Stimulated activated CD8-positive, alpha-beta memory T cell treated with anti-CD3 and anti-CD28 coated beads, Interleukin-7, amount 100 ng/mL, for 24 hours (primary cell): ENCODE measurements around the gene GRK5.

ENCODE experiments used
- DNase-seq: peaks from one replicate; pipeline ENCODE4 v3.0.0-alpha.2; 2020; ENCODE audit warnings: low read depth

The GRK5 gene

DNA sequence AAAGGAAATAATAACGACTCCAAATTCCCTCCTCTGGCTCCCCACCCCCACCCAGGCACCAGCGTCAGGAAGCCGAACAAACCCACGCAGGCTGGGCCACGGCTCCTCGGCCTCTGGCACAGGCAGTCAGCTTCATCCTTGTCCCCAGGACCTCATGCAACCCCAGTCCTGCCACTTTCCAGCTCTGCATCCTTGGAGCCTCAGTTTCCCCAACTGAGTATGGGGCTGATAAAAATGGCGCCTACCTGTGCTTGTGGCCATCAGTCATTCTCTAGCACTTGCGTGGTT, 198.1 kb downstream of the GRK5 start:
- no peak for DNase-seq

DNA sequence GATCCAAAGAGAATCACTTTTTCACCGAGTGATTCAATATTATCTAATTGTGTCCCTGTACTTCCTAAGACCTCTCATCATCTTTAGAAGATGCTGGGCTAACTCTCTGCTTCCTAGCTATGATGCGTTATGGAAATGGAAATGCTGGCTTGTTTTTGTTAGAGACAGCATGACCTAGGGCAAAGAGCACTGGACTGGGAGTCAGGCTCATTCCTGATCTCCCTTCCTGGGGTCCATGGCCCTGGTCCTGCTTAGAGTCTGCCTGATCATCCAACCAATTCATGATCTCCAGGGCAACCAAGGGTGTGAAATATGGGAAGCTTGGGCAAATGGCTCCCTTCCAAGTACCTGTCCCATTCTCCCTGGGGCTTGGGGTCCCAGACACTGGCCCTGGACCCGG, 198.8 kb downstream of the GRK5 start:
- DNase-seq = no peak

DNA sequence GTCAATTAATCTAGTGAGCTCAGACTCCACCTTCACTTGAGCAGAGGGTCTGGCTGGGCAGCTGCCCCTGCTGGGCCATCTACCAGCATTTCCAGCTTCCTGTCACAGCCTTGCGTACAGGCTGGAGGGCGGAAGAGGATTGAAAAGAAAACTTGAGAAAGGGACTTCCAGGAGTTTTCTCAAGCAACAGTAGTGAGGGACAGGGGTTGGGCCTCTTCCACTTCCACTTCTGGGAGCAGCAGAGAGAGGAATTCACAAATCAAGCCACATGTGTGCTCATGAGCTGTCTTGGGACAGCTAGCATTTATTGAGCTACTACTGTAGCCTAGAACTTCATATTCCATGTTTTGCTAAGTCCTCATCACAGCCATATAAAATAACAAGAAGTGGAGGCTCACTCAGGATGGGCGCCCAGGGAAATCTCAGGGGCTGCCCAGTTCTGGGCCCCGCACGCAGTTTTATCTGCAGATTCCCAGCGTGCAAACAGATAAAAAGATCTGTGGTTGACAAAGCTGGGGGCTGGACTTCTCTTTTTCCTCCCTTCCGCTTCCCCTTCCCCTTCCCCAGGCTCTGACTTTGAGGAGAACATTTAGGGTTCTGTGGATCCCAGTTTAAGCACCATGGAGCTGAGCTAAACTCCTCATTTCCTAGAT, 199.4 kb downstream of the GRK5 start:
- no peak for DNase-seq

DNA sequence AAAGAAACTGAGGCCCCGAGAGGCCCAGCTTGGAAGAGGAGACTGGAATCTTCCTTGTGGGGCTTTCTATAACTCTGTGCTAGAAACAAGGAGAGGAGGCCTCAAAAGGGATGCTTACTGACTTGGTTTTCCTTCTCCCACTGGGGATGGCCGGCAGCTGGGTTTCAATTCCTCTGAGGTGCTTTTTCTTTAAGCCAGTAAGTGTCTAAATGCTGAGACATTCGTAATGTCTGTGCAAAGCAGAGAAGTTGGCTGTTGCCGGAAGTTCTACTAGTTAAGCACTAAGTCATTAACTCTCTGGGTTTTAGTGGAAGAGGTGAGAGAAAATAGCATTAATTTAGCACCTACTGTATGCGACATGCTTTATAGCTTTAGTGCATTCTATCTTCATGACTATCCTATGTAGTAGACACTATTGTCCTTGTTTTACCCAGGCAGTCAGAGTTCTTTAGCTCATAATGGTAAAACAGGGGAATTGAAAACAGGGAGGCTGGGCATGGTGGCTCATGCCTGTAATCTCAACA, 199.9 kb downstream of the GRK5 start:
- DNase-seq = no peak

DNA sequence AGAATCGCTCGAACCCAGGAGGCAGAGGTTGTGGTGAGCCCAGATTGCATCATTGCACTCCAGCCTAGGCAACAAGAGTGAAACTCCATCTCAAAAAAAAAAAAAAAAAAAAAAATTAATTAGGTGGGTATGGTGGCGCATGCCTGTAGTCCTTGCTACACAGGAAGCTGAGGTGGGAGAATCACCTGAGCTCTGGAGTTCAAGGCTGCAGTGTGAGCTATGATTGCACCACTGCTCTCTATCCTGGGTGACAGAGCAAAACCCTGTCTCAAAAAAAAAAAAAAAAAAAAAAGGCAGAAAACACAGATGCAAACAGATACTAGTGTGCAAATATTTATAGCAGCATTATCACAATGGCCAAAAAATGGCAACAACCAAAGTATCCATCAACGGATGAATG, 200.7 kb downstream of the GRK5 start:
- DNase-seq = no peak

DNA sequence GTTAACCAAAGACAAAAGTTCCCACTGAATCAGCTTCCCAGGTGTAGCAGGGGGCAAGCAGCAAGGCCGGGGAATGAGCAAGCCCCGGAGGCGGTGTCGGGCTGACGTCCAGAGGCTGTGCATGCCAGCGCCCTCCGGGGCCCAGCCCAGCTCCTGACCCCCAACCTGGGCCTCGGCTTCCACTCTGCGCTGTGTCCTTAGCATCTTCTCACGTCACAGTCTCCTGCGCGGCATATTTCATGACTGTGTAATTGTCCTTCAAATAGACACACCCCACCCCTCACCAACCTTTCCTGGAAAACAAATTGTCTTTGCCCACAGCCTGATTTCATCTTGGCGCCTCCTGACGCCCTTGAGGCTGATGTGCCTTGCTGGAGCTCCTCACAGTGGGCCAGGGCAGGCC, 201.6 kb downstream of the GRK5 start:
- DNase-seq = no peak

DNA sequence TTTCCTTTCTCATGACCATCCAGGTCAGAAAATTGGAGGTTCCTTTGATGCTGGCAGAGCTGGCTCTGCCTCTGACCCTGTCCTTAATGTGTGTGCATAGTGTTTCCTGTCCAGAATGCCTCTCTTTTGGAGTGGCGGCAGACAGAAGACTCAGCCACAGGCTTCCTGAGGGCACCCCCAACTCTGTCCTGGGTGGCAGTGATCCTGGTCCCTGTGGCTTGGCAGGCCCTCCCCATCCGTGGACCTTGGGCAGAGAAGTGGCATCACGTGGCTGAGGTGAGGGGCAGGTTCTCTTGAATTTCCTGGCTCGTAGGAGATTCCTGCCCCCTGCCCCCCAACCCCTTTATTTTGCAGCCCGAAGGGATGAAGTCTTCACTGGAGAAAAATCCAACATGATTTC, 202.0 kb downstream of the GRK5 start:
- no peak for DNase-seq

DNA sequence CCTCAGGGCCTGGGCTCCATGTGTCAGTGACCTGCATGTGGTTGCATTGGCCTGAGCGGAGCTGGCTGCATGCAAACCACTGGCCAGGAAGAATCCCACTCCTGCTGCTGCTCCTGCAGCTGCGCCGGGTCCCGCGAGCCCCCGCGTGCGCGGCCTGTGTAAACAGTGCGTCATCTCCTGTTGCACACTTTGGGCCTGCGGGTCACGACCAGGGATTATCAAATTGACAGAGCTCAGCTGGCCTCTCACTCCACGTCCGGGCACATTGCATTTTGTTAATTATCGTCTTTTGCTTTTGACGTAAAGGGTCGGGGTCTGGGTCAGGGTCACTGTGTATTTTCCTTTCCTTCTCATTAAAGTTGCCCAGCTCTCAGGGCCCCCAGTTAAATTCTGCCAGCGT, 202.5 kb downstream of the GRK5 start:
- DNase-seq = no peak

DNA sequence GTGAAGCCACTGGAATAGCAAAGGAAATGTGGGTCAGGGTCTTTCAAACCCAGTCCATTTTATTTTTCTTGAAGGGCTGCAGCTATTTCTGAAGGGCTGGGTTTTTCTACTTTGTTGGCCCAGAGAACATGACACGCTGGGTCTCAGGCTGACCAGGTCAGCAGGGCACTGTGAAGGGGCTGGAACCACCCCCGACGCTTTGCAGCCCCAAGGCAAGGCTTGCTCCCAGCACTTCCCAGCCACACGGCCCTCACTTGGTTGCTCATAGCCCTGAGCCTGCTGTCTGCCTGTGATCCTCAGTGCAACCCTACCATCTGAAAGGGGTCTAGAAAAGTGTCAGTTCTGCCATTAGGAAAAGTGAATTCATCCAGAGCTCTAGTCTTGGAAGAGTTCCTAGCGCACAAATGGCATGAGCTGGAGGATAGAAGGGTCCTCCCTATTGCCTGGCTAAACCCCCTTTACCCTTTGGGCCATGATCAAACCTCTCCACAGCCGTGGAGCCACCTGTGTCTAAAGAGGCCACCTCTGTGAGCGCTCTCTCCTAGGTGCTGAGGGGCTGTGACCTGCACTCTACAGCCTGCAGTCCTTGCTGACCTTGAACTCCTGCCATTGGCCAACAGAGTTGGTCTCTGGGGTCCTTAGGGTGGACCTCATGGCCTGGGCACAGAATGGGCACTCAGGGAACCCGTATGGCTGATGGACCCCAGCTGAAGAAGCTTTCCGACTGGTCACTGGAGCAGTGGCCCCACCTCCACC, 203.2 kb downstream of the GRK5 start:
- DNase-seq = no peak

DNA sequence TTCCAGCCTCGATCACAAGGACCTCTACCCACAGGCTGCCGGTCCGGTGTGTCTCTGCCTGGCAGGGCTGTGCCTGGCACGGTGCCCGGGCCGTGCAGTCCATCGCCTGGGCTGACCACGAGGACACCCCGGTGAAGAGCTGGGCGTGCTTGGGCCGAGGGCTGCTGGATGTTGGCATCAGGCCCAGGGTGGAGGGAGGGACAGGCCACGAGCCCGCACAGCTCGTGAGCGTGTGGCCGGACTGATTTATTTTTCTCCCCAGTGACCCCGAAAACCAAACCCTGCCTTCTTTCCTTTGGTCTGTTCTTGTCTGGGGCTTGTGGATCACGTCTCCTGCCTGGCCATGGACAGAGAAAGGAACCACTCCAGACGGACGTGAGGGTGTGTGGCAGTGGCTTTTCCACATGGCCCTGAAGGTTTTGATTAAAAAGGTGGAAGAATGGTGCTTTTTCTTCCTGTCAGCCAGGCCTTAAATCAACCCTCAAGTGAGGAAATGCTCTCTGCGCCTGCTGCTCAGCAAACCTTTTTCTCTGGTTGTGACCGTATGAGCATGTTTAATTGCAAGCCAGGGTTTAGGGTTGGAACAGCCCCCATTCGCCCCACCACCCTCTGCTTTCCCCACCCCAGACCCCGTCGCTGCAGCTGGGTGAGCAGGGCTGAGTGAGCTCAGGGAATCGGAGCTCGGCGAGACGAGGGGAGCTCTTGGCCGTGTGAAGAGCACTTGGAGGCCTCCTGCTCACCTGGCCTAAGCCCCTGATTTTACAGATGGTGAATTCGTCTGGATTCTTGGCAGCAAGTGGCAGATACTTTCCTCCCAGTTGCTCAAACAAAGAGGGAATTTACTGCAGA, 205.1 kb downstream of the GRK5 start:
- DNase-seq = no peak

DNA sequence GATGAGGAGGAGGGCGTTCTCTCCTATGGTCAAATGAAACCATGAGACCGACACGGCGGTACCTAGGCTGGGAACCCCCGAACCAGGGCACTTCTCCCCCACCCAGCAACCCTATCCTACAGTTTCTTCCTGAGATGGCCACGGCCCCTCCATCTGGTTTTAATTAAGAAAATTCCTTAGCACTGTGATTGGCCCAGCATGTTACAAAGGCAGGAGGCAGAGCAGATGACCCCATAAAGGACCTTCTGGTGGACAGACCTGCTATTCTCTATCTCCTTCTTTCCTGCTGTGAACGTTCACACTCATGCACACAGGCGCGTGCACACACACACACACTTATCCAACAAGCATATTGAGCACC, 205.7 kb downstream of the GRK5 start:
- no peak for DNase-seq

DNA sequence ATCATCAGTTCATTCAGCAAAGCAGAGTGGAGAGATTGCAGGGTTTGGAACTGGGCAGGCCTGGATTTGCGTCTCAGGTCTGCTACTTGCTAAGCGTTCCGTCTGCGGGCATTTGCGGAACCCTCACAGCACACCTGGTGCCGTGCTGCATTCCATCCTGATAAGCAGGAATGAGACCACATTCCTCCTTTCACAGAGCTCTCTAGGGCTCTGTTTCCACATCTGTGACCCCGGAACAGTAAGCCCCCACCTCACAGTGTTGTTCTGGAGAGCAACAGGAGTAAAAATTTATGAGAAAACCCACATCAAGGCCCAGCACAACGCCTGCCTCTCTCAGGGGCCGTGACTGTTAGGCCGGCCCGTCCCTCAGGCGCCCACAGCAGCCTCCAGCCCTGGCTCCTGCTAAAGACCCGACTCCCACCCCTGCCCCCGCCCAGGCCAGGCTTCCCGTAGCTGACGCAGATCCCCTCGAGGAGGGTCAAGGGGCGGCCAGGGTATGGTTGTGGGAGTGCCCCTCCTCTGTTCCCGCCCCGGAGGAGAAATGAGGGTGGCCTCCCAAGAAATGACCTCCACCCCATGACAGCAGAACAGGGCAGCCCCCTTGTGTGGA, 206.2 kb downstream of the GRK5 start:
- DNase-seq = no peak

DNA sequence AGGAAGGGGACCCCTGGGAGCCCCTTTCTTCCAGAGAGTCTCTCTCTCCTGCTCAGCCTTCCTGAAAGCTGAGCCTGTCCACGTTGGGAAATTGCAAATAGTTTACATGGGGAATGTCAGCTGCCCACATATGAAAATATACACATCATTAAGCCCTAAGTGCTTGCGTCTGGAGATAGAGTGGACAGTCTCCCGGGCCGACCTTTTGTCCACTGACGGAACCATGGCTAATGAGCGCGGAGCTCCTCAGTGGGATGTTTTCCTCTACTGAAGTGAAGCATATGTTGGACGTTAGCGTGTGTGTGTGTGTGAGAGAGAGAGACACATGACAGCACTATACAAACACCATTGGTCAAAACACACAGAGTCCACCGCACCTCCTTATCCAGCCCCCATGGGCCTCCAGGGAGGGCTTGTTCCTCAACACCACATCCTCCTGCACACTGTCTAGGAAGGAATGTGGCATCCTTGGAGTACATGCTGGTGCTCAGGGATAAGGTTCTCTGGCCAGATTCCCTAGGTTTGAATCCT, 206.8 kb downstream of the GRK5 start:
- no peak for DNase-seq

DNA sequence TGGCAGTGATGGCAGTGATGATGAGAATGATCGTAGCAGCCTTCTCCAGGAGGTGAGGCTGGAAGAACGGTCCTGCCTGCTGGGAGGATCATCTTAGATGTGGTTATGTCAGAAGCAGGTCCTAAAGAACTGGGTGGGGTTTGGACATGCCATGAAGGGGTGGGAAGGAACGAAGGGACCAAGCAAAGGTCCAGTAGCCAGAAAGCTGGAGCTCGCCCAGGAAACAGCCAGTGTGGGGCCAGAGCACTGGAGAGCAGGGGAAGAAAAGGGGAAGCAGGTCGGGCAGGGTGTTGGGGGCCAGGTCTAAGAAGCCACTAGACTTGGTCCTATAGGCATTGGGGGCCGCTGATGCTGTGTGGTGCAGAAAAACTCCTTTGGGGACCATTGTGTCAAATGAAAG, 207.8 kb downstream of the GRK5 start:
- DNase-seq = no peak

DNA sequence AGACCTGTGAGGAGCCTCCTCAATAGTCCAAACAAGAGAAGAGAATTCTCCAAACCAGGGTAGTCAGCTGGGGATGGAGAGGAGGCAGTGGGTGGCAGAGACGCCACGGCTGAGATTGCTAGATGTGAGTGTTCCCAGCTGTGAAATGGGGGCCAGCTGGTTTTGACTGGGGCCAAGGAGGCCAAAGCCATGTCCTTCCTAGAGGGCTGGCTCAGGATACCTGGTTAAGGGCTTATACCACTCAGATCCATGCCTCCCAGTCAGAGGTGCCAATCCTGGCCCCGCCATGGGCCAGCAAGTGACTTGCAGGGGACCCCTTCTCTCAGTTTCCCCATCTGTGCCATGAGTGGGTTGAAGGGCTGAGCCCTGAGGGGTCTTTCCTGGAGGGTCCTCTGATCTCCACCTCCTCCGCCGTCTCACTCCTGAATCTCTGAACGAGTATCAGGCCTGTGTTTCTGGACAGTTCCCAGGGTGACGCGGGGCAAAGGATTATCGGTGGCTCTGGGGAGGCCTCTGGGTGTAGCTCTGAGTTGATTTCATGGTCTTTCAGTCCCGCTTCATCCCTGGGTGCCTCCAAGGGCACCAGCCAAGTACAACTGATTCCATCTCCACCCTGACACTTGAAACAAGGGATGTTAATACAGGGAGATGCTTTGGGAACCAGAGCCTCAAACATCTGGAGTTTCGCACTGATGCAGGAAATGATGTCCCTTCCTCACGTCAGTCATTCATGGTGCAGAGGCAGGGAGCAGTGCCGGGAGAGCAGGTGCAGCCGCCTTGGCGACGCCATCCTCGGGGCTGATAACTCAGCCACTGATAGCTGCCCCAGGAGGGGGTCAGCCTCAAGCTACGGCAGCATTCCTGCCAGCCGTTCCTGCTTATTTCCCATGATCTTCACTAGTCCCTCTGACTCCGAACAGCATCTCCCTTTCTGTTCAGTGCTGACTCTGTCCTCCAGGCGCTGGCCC, 208.4 kb downstream of the GRK5 start:
- no peak for DNase-seq

DNA sequence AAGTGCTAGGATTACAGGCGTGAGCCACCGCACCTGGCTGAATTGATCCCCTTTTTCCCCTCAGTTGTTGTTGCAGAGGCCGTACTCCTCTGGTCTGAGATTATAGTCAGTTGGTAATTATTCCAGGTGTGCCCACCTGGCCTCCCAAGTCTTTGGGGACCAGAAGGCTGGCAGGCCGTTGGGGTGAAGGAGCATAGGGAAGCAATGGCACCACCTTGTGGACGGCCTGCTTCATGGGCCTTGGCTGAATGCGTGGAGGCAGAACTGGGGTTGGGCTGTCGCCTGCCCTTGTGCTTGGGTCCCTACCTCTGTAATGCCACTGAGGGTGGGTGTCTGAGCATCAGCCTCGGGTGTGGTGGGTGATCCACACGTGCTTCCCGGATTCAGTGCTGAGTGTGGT, 209.5 kb downstream of the GRK5 start:
- DNase-seq = peak; percentile 51

DNA sequence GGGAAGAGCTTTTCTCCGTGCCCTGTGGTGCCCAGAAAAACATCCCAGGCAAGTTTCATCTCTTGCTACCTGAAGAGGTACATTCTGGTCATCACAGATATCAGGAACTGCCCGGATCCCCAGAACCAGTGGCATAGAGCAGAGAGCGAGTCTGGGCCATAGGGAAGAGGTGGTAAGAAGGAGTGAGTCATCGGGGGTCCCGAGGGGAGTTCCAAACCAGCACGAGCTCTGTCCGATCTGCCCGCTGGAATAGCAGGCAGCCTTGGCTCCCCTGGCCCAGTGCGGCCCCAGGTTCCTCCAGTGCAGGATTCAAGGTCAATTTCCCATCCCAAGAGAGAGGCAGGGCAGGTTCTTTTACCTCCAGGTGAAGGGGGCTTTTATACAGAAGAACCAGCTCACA, 210.5 kb downstream of the GRK5 start:
- no peak for DNase-seq

DNA sequence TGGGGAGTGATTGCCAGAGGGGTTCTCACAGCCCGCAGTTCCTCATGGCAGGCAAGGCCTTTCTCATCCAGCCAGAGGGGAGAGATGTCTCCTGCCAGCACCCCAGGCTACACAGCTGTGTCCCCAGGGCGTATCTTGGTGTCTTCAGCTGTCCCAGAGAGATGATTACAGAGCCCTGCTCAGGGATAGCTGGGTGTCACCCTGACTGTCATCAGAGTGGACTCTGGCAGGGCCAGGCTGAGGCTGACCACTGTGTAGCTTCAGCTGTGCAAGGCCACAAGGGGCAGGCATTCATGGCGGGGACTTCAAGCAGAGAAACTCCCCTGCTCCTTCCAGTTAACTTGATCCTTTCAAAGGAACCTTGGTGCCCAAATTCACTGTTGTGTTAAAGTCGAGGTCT, 211.0 kb downstream of the GRK5 start:
- DNase-seq = no peak

DNA sequence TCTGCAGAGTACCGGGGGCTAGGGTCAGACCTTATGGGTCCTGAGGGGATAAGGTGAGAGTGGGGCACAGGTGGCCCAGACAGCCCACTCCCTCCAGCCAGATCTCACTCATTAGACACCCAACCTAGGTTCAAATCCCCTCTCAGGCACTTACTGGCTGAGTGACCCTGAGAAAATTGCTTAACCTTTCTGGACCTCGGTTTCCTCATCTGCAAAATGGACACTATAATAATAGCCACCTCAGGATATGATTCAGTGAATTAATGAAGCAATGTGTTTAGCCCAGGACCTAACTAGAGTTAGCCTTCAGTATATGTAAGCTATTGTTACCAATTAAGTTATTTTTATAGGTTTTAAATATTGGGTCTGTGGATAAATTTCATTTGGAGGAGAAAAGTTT, 212.6 kb downstream of the GRK5 start:
- DNase-seq = no peak

DNA sequence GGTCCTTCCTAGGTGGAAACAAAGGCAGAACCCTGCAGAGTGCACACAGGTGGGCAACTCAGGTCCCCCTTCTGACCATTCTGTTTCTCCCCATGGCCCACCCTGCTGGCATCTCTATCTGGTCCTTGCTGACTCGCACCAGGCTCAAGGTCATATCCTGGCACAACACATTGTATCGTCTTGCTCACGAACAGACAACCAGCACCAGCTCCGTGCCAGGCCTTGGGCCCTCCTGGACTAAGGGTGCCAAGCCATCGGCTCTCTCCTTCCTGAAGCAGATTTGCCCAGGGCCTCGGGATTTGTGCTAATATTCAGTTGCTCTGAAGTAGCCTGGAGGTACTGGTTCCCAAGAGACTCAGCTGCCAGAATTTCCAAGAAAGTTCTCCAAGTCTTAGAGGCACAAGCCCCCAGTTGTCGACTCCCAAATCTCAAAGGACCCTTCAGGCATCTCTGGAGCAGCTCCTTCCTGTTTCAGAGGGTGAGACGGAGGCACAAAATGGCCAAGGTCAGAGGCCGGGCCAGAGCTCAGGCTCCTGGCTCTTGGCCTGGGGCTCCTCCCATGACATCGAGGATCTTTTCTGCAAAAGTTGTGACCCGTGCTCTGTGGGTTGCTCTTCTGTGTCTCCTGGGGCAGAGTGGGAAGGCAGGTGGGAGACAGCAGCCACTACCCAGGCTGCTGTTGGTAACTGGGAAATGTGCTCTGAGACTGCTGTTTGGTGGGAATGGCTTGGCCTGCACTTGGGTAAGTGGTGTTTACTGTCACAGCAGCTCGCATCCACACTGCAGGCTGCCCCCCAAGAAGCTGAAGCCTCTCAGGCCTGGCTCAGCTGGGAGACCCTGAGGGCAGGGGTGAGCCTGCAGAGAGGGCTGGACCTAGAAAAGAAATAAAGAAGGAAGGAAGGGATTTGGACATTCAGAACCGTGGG, 213.8 kb downstream of the GRK5 start:
- no peak for DNase-seq
